Measurements from ENCODE around the gene SIN3B.

- TF ChIP-seq CTCF (conservative IDR thresholded peaks at IDR 0.05 in 1 of 2, IDR thresholded peaks at IDR 0.05 in 1 of 2; ENCODE audit: extremely low read depth in 1 of 2, insufficient read depth in 1 of 2, low read depth in 1 of 2, low read length in 2 of 2) (no peak), EZH2 (IDR thresholded peaks at IDR 0.05; ENCODE audit: borderline replicate concordance, low read length) (no peak)
Measured at GRCh38 chr19:16898361-16899015, 69.3 kb downstream of the SIN3B start.
